Right atrium auricular region (tissue), 2 donors: Measurements from ENCODE around the gene JAZF1. TPM values are rescaled to one million over a fixed set of nuclear protein-coding genes. Genes with fewer than 3 reads are reported as not detected.

ENCODE experiments used
- DNase-seq: peaks from one replicate; pipeline ENCODE4 v3.0.0-alpha.2; 2019; ENCODE audit warnings: low spot score
- H3K27ac ChIP-seq, 2 donors: fragments of 200-600 bp; sonication (generic); 1 replicate in 1 of 2; 2 replicates in 1 of 2; pipeline ENCODE4 v1.5.1; 2016 to 2019
- H3K27me3 ChIP-seq, 2 donors: fragments of 200-600 bp; sonication (generic); one replicate each; pipeline versions ENCODE4 v1.5.1 to v1.6.0; 2017 to 2019
- H3K36me3 ChIP-seq: fragments of 200-600 bp; sonication (generic); one replicate; pipeline ENCODE4 v1.5.1; 2016
- H3K4me1 ChIP-seq, 2 donors: fragments of 200-600 bp; sonication (generic); one replicate each; pipeline versions ENCODE4 v1.5.1 to v1.6.0; 2017 to 2019
- H3K4me3 ChIP-seq, 2 donors: fragments of 200-600 bp; sonication (generic); 1 replicate in 1 of 2; 2 replicates in 1 of 2; pipeline ENCODE4 v1.5.1; 2017 to 2019; ENCODE audit warnings: mild to moderate bottlenecking in 1 of 2, moderate library complexity in 1 of 2
- H3K9me3 ChIP-seq, 2 donors: fragments of 200-600 bp; sonication (generic); one replicate each; pipeline ENCODE4 v1.5.1; 2019
- total RNA-seq, 2 donors: library from RNA; depleted of rRNA; stranded (reverse); fragments of >200 nt; gene quantifications; one replicate each; pipeline ENCODE4 v1.1.0, GENCODE V29; 2016
- TF ChIP-seq, protein P1 (sequence below), 2 donors: fragments of 200-600 bp; sonication (generic); IDR thresholded peaks; one replicate each; pipeline ENCODE4 v1.5.1; 2019; ENCODE audit warnings: antibody characterized with exemption in 2 of 2

Gene JAZF1
- total RNA-seq, 2 donors from 2014 or later = 13.2 to 18.5 TPM

DNA sequence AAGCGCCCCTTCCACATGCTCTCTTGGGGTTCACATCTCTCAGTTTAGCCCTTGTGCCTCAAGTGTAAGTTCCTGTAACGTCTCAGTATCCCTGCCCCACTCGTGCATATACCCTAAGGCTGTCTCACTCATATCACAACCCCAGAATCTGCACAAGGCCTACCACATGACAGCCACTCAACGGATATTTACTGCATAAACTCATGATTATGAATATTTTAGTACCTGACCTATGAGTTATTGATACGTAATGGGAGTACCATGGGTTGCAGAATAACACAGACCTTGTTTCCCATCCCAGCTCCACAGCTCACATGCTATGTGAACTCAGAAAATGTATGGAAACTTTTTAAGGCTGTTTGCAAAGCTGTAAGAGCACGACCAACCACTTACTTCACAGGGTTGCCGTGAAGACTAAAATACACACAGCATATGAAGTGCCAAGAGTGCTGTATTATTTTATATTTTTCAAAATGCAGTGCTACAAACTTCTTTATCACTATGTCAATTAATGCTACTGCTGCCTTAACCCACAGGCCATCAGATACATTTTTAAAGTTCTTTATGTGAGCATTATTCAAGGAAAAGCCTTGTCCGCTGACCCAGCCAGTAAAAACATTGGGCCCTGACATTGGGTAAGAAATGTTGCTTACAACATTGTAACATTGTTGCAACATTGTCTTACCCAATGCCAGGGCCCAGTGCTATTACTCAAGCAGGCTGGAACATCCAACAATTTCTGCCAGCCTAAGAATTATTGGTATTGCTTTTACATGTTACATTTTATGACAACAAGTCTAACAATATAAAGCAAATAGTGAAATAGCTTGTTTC lies 97.2 kb downstream of the JAZF1 start:
- Histone ChIP-seq H3K4me1 (peaks cover 0 to 15% of the 10 kb centered on the region in 2 donors), H3K27ac (no peak overlapping the region), H3K9me3 (no peaks in the 10 kb centered on the region), H3K36me3 (no peaks in the 10 kb centered on the region), H3K27me3 (no peaks in the 10 kb centered on the region), H3K4me3 (no peak overlapping the region)
- peak; percentile 79 for DNase-seq
- TF ChIP-seq, protein P1, sequence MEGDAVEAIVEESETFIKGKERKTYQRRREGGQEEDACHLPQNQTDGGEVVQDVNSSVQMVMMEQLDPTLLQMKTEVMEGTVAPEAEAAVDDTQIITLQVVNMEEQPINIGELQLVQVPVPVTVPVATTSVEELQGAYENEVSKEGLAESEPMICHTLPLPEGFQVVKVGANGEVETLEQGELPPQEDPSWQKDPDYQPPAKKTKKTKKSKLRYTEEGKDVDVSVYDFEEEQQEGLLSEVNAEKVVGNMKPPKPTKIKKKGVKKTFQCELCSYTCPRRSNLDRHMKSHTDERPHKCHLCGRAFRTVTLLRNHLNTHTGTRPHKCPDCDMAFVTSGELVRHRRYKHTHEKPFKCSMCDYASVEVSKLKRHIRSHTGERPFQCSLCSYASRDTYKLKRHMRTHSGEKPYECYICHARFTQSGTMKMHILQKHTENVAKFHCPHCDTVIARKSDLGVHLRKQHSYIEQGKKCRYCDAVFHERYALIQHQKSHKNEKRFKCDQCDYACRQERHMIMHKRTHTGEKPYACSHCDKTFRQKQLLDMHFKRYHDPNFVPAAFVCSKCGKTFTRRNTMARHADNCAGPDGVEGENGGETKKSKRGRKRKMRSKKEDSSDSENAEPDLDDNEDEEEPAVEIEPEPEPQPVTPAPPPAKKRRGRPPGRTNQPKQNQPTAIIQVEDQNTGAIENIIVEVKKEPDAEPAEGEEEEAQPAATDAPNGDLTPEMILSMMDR (IDR thresholded peaks at IDR 0.05) = no peak

DNA sequence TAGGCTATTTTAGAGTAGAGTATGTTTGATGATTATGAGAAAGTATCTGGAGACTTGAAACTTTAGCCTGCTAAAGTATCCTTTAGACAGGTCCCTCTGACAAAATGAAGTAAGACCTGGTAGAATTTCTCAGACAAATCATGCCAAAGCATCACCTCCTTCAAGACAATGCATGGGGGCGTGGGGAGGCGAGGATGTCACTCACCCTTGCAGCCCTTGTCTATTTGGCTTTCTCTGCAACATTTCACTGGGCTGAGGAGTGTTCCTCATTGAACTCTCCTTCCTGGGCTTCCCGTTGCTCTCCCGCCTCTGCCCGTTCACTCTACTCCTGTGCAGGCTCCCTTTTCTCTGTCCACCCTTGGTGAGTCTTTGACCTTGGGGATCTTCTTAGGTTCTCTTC lies 98.5 kb downstream of the JAZF1 start:
- DNase-seq = no peak
- TF ChIP-seq, protein P1 (IDR thresholded peaks at IDR 0.05) = no peak
- H3K27me3 ChIP-seq = no peaks in the 10 kb centered on the region
- no peaks in the 10 kb centered on the region for H3K36me3 ChIP-seq
- no peaks in the 10 kb centered on the region for H3K9me3 ChIP-seq
- H3K27ac ChIP-seq = no peak overlapping the region
- no peak overlapping the region for H3K4me3 ChIP-seq
- peaks cover 0 to 20% of the 10 kb centered on the region in 2 donors for H3K4me1 ChIP-seq

DNA sequence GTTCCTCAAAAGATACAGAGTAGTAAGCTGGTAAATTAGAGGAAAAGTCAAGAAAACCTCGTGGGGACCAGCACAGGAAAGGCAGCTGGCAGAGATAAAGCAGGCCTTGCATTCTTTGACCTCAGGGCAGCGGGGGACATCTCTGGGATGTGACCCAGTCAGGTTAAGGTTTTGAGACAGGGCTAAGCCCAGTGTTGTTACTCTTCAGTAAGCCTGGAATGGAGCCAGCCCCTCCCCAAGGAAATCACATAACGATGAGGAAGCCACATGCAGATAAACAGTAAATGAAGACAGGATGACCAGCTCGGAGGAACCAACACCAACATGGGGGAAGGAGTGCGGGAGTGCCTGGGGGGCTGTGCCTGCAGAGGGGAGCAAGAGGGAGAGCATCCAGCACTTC lies 99.6 kb downstream of the JAZF1 start:
- H3K9me3 ChIP-seq = no peaks in the 10 kb centered on the region
- TF ChIP-seq, protein P1 (IDR thresholded peaks at IDR 0.05) = no peak
- H3K4me3 ChIP-seq = no peak overlapping the region
- H3K36me3 ChIP-seq = no peaks in the 10 kb centered on the region
- no peak for DNase-seq
- H3K27me3 ChIP-seq = no peaks in the 10 kb centered on the region
- peaks cover 0 to 20% of the 10 kb centered on the region in 2 donors for H3K4me1 ChIP-seq
- no peak overlapping the region for H3K27ac ChIP-seq

DNA sequence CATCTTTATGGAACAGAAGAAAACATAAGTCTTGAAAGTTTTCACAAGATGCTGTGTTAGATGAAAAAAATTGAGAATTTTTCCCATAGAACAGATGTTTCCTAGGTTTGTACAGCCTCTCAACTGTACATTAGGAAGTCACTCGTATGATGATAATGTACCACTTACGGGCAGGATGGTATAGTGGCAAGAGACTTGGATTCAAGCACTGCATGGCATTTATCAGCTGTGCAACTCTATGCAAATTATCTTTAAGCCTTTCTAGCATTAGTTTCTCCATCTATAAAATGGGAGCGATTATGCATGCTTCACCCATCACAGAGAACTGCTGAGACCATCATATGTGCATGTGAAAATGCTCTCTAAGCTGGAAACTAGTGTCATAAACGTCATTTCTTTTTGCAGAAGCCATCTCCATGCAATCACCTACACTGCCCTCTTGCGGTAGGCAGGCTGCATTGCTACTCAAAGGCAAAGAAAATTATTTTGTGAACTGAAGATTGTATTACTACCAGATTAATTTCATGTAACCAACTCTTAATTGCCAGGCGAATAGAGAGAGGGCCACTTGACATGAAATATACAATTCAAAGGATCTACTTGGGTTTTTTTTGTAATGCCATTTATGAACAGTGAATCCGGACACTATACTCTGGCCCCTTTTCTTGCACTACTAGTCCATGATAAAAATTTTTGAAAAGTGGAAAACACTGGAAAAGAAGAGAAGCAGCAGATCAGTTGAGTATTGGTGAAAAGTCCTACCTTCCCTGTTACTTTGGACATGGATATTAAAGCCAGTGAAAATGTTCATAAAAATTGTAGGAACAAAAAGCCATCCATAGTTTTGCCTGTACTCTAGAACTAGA lies 102.3 kb downstream of the JAZF1 start:
- Histone ChIP-seq H3K4me1 (peaks cover 0 to 20% of the 10 kb centered on the region in 2 donors), H3K27me3 (no peaks in the 10 kb centered on the region), H3K9me3 (no peaks in the 10 kb centered on the region), H3K27ac (no peak overlapping the region), H3K36me3 (no peaks in the 10 kb centered on the region), H3K4me3 (no peak overlapping the region)
- TF ChIP-seq, protein P1 (IDR thresholded peaks at IDR 0.05) = peak; percentile 83 to 97
- DNase-seq = no peak

DNA sequence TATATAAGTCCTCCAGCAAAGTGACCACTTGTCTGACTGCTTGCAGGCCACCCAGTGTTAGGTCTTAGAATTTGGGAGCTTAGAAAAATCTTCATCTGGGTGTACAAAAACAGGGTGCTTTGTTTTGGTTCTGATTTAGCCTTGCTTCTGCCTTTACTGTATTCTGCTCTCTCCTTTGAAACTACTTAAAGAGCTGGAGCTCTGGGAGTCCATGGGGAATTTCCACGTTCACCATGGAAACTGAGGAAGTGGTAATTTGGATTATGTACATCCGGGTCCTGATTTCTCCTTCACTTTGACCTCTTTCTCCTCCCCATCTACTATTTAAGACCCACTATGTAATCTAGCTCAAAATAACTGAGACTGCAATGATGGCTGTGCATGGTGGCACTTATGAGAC lies 103.0 kb downstream of the JAZF1 start:
- Histone ChIP-seq H3K4me1 (peaks cover 0 to 20% of the 10 kb centered on the region in 2 donors), H3K9me3 (no peaks in the 10 kb centered on the region), H3K27me3 (no peaks in the 10 kb centered on the region), H3K4me3 (no peak overlapping the region), H3K27ac (no peak overlapping the region), H3K36me3 (no peaks in the 10 kb centered on the region)
- DNase-seq = no peak
- TF ChIP-seq, protein P1 (IDR thresholded peaks at IDR 0.05) = no peak
